ENCODE data around the gene IL36RN. TPM values are rescaled to one million over a fixed set of nuclear protein-coding genes. Genes with fewer than 3 reads are reported as not detected.

IL36RN gene
- total RNA-seq, 2 experiments from 2014 or later, result not detected

GRCh38 chr2:113027691-113028090, 31.3 kb upstream of the IL36RN start:
- H3K27me3 Mint-ChIP-seq, result peaks cover 32% of the 10 kb centered on the region
- ATAC-seq (ENCODE audit: low read depth), result no peak
- H3K4me3 Mint-ChIP-seq, result no peak overlapping the region
- H3K4me1 Mint-ChIP-seq, result no peaks in the 10 kb centered on the region
- no peaks in the 10 kb centered on the region for H3K9me3 Mint-ChIP-seq
- POLR2A ChIA-PET, result no interaction called here
- no peak for DNase-seq
- no peak overlapping the region for H3K27ac Mint-ChIP-seq
- no peaks in the 10 kb centered on the region for H3K36me3 Mint-ChIP-seq

GRCh38 chr2:113028112-113028511, 30.9 kb upstream of the IL36RN start:
- no peaks in the 10 kb centered on the region for H3K36me3 Mint-ChIP-seq
- no peak overlapping the region for H3K4me3 Mint-ChIP-seq
- ATAC-seq (ENCODE audit: low read depth) (no peak), DNase-seq (no peak)
- peaks cover 31% of the 10 kb centered on the region for H3K27me3 Mint-ChIP-seq
- no peaks in the 10 kb centered on the region for H3K4me1 Mint-ChIP-seq
- H3K9me3 Mint-ChIP-seq, result no peaks in the 10 kb centered on the region
- no peak overlapping the region for H3K27ac Mint-ChIP-seq
- POLR2A ChIA-PET, result no interaction called here

- Mint-ChIP-seq H3K9me3 (no peaks in the 10 kb centered on the region), H3K4me1 (no peaks in the 10 kb centered on the region), H3K27ac (no peak overlapping the region), H3K36me3 (no peaks in the 10 kb centered on the region), H3K4me3 (no peak overlapping the region), H3K27me3 (peaks cover 14% of the 10 kb centered on the region)
- DNase-seq (no peak), ATAC-seq (ENCODE audit: low read depth) (no peak)
- POLR2A ChIA-PET, result no interaction called here
Observed at GRCh38 chr2:113032737-113033136, 26.3 kb upstream of the IL36RN start.

- Mint-ChIP-seq H3K27me3 (peaks cover 11% of the 10 kb centered on the region), H3K4me3 (no peak overlapping the region), H3K4me1 (no peaks in the 10 kb centered on the region), H3K27ac (no peak overlapping the region), H3K36me3 (no peaks in the 10 kb centered on the region), H3K9me3 (no peaks in the 10 kb centered on the region)
- POLR2A ChIA-PET, result no interaction called here
- DNase-seq (no peak), ATAC-seq (ENCODE audit: low read depth) (no peak)
Observed at GRCh38 chr2:113034016-113034415, 25.0 kb upstream of the IL36RN start.

- H3K27ac Mint-ChIP-seq, result no peak overlapping the region
- ATAC-seq (ENCODE audit: low read depth) (no peak), DNase-seq (no peak)
- POLR2A ChIA-PET, result interaction anchor here (0.7 kb wide), 1 partner anchor 37 kb away, joined by 3 read pairs; no protein-coding TSS in a partner anchor
- no peaks in the 10 kb centered on the region for H3K36me3 Mint-ChIP-seq
- no peaks in the 10 kb centered on the region for H3K9me3 Mint-ChIP-seq
- no peak overlapping the region for H3K4me3 Mint-ChIP-seq
- H3K4me1 Mint-ChIP-seq, result no peaks in the 10 kb centered on the region
- H3K27me3 Mint-ChIP-seq, result peaks cover under 1% of the 10 kb centered on the region
Observed at GRCh38 chr2:113036763-113037162, 22.2 kb upstream of the IL36RN start.

- H3K9me3 Mint-ChIP-seq, result no peaks in the 10 kb centered on the region
- POLR2A ChIA-PET, result no interaction called here
- H3K27ac Mint-ChIP-seq, result no peak overlapping the region
- DNase-seq (no peak), ATAC-seq (ENCODE audit: low read depth) (no peak)
- peaks cover 5% of the 10 kb centered on the region for H3K27me3 Mint-ChIP-seq
- no peaks in the 10 kb centered on the region for H3K36me3 Mint-ChIP-seq
- H3K4me1 Mint-ChIP-seq, result no peaks in the 10 kb centered on the region
- no peak overlapping the region for H3K4me3 Mint-ChIP-seq
Observed at GRCh38 chr2:113038291-113038690, 20.7 kb upstream of the IL36RN start.

- no peak for ATAC-seq (ENCODE audit: low read depth)
Observed at GRCh38 chr2:113039158-113039557, 19.8 kb upstream of the IL36RN start.

GRCh38 chr2:113039719-113040118, 19.3 kb upstream of the IL36RN start:
- no peaks in the 10 kb centered on the region for H3K4me1 Mint-ChIP-seq
- POLR2A ChIA-PET, result no interaction called here
- DNase-seq, result no peak
- H3K9me3 Mint-ChIP-seq, result no peaks in the 10 kb centered on the region
- no peak overlapping the region for H3K4me3 Mint-ChIP-seq
- no peak overlapping the region for H3K27ac Mint-ChIP-seq
- peaks cover 5% of the 10 kb centered on the region for H3K27me3 Mint-ChIP-seq
- H3K36me3 Mint-ChIP-seq, result no peaks in the 10 kb centered on the region
- ATAC-seq (ENCODE audit: low read depth), result no peak

More at GRCh38 chr2:113039158-113039557, 19.8 kb upstream of the IL36RN start:
- peaks cover 5% of the 10 kb centered on the region for H3K27me3 Mint-ChIP-seq
- H3K9me3 Mint-ChIP-seq, result no peaks in the 10 kb centered on the region
- POLR2A ChIA-PET, result no interaction called here
- no peak overlapping the region for H3K27ac Mint-ChIP-seq
- no peaks in the 10 kb centered on the region for H3K36me3 Mint-ChIP-seq
- DNase-seq, result no peak
- H3K4me1 Mint-ChIP-seq, result no peaks in the 10 kb centered on the region
- no peak overlapping the region for H3K4me3 Mint-ChIP-seq

GRCh38 chr2:113041871-113042270, 17.1 kb upstream of the IL36RN start:
- no peak for ATAC-seq (ENCODE audit: low read depth)
- H3K27me3 Mint-ChIP-seq, result peaks cover 9% of the 10 kb centered on the region
- no peaks in the 10 kb centered on the region for H3K4me1 Mint-ChIP-seq
- H3K27ac Mint-ChIP-seq, result no peak overlapping the region
- no peaks in the 10 kb centered on the region for H3K36me3 Mint-ChIP-seq
- H3K4me3 Mint-ChIP-seq, result no peak overlapping the region
- DNase-seq, result no peak
- no peaks in the 10 kb centered on the region for H3K9me3 Mint-ChIP-seq
- POLR2A ChIA-PET, result no interaction called here

- Mint-ChIP-seq H3K9me3 (peaks cover 2% of the 10 kb centered on the region), H3K27me3 (peaks cover 9% of the 10 kb centered on the region), H3K27ac (no peak overlapping the region), H3K4me3 (no peak overlapping the region), H3K36me3 (no peaks in the 10 kb centered on the region), H3K4me1 (no peaks in the 10 kb centered on the region)
- ATAC-seq (ENCODE audit: low read depth) (no peak), DNase-seq (no peak)
- POLR2A ChIA-PET, result no interaction called here
Observed at GRCh38 chr2:113046465-113046864, 12.5 kb upstream of the IL36RN start.

- no peak for ATAC-seq (ENCODE audit: low read depth)
- DNase-seq, result no peak
- POLR2A ChIA-PET, result interaction anchor here (0.6 kb wide), 1 partner anchor 133 kb away, joined by 5 read pairs; no protein-coding TSS in a partner anchor
- Mint-ChIP-seq H3K27ac (no peak overlapping the region), H3K9me3 (peaks cover 18% of the 10 kb centered on the region), H3K4me3 (no peak overlapping the region), H3K36me3 (peaks cover 5% of the 10 kb centered on the region), H3K27me3 (peaks cover 6% of the 10 kb centered on the region), H3K4me1 (peaks cover 4% of the 10 kb centered on the region)
Observed at GRCh38 chr2:113050921-113051895, 7.8 kb upstream of the IL36RN start.

GRCh38 chr2:113052396-113052917, 6.5 kb upstream of the IL36RN start, which contains the start of gene IL36B:
TSS of gene IL36B (minus strand) at chr2:113052867.
- DNase-seq (no peak), ATAC-seq (ENCODE audit: low read depth) (no peak)
- peaks cover 3% of the 10 kb centered on the region for H3K27me3 Mint-ChIP-seq
- POLR2A ChIA-PET, result no interaction called here
- H3K36me3 Mint-ChIP-seq, result peaks cover 7% of the 10 kb centered on the region
- H3K27ac Mint-ChIP-seq, result no peak within 1 kb of the TSS
- H3K9me3 Mint-ChIP-seq, result peaks cover 19% of the 10 kb centered on the region
- H3K4me3 Mint-ChIP-seq, result no peak within 1 kb of the TSS
- H3K4me1 Mint-ChIP-seq, result peaks cover 4% of the 10 kb centered on the region

- H3K4me1 Mint-ChIP-seq, result peaks cover 4% of the 10 kb centered on the region
- POLR2A ChIA-PET, result no interaction called here
- DNase-seq (no peak), ATAC-seq (ENCODE audit: low read depth) (no peak)
- no peak overlapping the region for H3K4me3 Mint-ChIP-seq
- peaks cover 6% of the 10 kb centered on the region for H3K27me3 Mint-ChIP-seq
- H3K27ac Mint-ChIP-seq, result no peak overlapping the region
- peaks cover 19% of the 10 kb centered on the region for H3K9me3 Mint-ChIP-seq
- peaks cover 7% of the 10 kb centered on the region for H3K36me3 Mint-ChIP-seq
Observed at GRCh38 chr2:113053666-113054065, 5.3 kb upstream of the IL36RN start.

- H3K4me3 Mint-ChIP-seq, result no peak overlapping the region
- POLR2A ChIA-PET, result no interaction called here
- peaks cover 7% of the 10 kb centered on the region for H3K36me3 Mint-ChIP-seq
- no peak overlapping the region for H3K27ac Mint-ChIP-seq
- H3K4me1 Mint-ChIP-seq, result peaks cover 4% of the 10 kb centered on the region
- no peak for DNase-seq
- peaks cover 19% of the 10 kb centered on the region for H3K9me3 Mint-ChIP-seq
- H3K27me3 Mint-ChIP-seq, result peaks cover 6% of the 10 kb centered on the region
- ATAC-seq (ENCODE audit: low read depth), result no peak
Observed at GRCh38 chr2:113054066-113054465, 4.9 kb upstream of the IL36RN start.

Measured in activated naive CD8-positive, alpha-beta T cell treated with anti-CD3 and anti-CD28 coated beads, Interleukin-2, amount 10 ng/mL, durations not matched to agents 7 days and 5 days (primary cell).